Dendritic cell treated with granulocyte-macrophage colony-stimulating factor and Interleukin-4, amounts not matched to agents 40 ng/mL and 50 ng/mL, for 4 days (primary cell): ENCODE measurements around the gene RASAL2.
A peak's percentile ranks its signal among the peaks of the same experiment; 100 is the strongest.
"Not testable (repeated sequence)": the region's sequence is repeated elsewhere in the genome, so short reads cannot be mapped to it uniquely, and the experiment has no call there.

ENCODE experiments used
- H3K27ac Mint-ChIP-seq: one replicate; pipeline ENCODE4 v1.8.0; 2022; ENCODE audit warnings: mild to moderate bottlenecking, mixed read lengths
- H3K27me3 Mint-ChIP-seq: one replicate; pipeline ENCODE4 v1.8.0; 2022; ENCODE audit warnings: mild to moderate bottlenecking, mixed read lengths
- H3K36me3 Mint-ChIP-seq: one replicate; pipeline ENCODE4 v1.8.0; 2022; ENCODE audit warnings: low read depth, mixed read lengths
- H3K4me1 Mint-ChIP-seq: one replicate; pipeline ENCODE4 v1.8.0; 2022; ENCODE audit warnings: low read depth, mixed read lengths
- H3K4me3 Mint-ChIP-seq: one replicate; pipeline ENCODE4 v1.8.0; 2022; ENCODE audit warnings: mild to moderate bottlenecking, moderate library complexity, mixed read lengths
- H3K9me3 Mint-ChIP-seq: one replicate; pipeline ENCODE4 v1.8.0; 2022; ENCODE audit warnings: mixed read lengths
- intact Hi-C: fragments of 100-400 bp; cut with micrococcal nuclease; formaldehyde crosslinking; loops from one replicate; pipeline ENCODE4 v1.15.0; 2022

The RASAL2 gene

DNA sequence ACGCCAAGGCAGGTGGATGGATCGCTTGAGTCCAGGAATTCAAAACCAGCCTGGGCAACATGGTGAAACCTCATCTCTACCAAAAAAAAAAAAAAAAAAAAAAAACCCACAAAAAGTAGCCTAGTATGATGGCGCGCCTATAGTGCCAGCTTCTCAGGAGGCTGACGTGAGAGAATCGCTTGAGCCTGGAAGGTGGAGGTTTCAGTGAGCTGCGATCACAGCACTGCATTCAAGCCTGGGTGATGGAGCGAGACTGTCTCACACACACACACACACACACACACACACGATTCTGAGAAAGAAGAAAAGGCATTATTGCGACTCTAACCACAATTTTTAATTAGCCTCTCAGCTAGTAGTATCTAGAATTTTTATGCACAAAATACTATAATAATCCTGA is 86.5 kb downstream of the RASAL2 start:
- Mint-ChIP-seq H3K27ac (no peak overlapping the region), H3K9me3 (no peaks in the 10 kb centered on the region), H3K27me3 (no peaks in the 10 kb centered on the region), H3K4me3 (no peak overlapping the region), H3K4me1 (peaks cover 21% of the 10 kb centered on the region), H3K36me3 (no peaks in the 10 kb centered on the region)
- intact Hi-C loops: no loop called here

DNA sequence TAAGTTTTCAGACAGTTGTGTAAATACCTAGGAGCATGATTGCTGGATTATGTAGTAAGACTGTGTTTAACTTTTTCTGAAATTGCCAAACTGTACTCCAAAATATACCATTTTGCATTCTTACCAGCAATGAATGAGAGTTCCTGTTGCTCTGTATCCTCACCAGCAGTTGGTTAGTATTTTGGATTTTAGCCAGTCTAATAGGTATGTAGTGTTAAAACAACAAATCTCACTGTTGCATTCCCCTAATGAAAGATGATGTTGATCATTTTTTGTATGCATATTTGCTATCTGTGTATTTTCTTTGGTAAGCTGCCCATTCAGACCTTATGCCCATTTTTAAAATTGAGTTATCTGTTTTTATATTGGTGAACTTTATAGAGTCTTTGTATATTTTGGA is 89.9 kb downstream of the RASAL2 start:
- peaks cover 5% of the 10 kb centered on the region for H3K9me3 Mint-ChIP-seq
- no peaks in the 10 kb centered on the region for H3K36me3 Mint-ChIP-seq
- H3K4me1 Mint-ChIP-seq: peaks cover 48% of the 10 kb centered on the region
- intact Hi-C loops: no loop called here
- H3K27ac Mint-ChIP-seq: no peak overlapping the region
- H3K4me3 Mint-ChIP-seq: no peak overlapping the region
- no peaks in the 10 kb centered on the region for H3K27me3 Mint-ChIP-seq

DNA sequence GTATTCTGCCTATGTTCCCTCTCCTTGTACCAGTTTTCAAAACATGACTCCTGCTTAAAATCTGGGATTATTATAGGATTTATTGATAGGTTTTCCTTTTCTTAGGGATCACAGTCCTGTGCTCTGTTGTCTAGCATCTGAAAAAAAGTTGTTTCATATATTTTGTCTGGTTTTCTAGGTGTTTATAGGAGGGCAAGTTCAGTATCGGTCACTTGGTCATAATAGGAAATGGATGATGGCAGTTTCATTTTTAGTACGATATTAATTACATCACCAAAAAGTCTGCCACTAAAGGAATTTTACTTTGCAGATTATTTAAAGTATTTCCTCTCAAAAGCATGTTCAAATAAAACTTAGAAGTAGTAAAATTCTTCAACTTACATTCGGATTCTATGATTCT is 94.4 kb downstream of the RASAL2 start:
- Mint-ChIP-seq H3K27ac (peak overlapping the region; percentile 85), H3K9me3 (peaks cover 5% of the 10 kb centered on the region), H3K36me3 (no peaks in the 10 kb centered on the region), H3K27me3 (no peaks in the 10 kb centered on the region), H3K4me1 (peaks cover 47% of the 10 kb centered on the region), H3K4me3 (peak overlapping the region; percentile 63)
- intact Hi-C loops: no loop called here

DNA sequence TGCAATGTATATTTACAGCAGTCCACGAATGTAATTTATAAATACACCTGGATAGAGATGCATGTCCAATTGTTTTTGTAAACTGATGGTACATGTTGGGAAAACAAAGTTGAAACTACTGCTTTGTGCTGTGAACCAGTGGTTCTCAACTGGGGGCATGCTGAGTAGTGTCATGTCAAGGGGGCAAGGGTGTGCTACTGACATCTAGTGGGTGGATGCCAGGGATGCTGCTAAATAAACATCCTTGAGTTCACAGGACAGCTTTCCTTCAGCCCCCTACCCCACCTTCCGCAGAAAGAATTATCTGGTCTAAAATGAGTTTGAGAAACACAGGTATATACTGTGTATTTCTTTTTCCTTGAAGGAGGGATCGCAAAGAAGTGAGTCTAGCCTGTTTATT is 95.9 kb downstream of the RASAL2 start:
- H3K27ac Mint-ChIP-seq: no peak overlapping the region
- H3K9me3 Mint-ChIP-seq: peaks cover 5% of the 10 kb centered on the region
- H3K4me1 Mint-ChIP-seq: peaks cover 54% of the 10 kb centered on the region
- no peaks in the 10 kb centered on the region for H3K27me3 Mint-ChIP-seq
- no peaks in the 10 kb centered on the region for H3K36me3 Mint-ChIP-seq
- intact Hi-C loops: loop anchor here (1.0 to 5.0 kb wide), 2 partner anchors 98 to 134 kb away; partner anchors contain the start of gene RASAL2
- no peak overlapping the region for H3K4me3 Mint-ChIP-seq

DNA sequence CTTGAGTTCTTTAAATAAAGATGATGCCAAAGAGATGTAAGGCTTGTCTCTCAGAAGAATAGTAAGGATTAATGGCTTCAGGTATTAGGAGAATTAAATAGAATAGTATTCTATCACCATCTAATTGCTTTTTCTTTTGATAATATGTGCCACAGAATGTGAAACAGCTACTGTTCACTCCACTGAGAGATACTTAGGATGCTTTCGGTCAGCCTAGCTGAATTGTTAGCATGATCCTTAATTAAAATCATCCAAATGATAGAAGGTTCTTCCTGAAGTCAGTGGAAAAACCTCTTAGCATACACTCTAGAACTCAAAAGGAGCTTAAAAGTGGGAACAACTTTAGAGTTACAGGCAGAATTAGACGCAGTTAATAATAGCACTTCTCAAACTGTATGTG is 97.0 kb downstream of the RASAL2 start:
- peaks cover 5% of the 10 kb centered on the region for H3K9me3 Mint-ChIP-seq
- no peaks in the 10 kb centered on the region for H3K27me3 Mint-ChIP-seq
- H3K36me3 Mint-ChIP-seq: no peaks in the 10 kb centered on the region
- intact Hi-C loops: loop anchor here (5.0 kb wide), 1 partner anchor 99 kb away; the partner anchor contains the start of gene RASAL2
- H3K4me3 Mint-ChIP-seq: no peak overlapping the region
- H3K27ac Mint-ChIP-seq: no peak overlapping the region
- H3K4me1 Mint-ChIP-seq: peaks cover 45% of the 10 kb centered on the region

DNA sequence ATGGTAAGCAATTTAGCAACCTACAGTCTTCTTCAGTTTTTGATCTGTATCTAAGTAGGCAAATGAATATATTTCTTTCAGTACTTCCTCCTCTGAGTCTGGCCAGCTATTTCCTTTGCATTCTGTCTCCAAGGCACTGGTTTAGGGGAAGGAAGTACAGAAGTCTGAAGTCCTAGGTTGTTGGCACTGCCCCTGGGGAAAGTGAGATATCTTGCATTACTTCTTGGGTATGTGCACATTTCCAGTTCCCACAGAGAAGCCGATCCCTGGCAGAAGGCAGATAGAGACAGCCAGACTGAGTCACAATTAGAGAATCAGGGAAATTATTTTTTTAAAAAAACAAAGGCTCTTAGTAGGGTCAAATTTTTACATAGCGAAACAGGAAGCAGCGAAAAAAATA is 98.8 kb downstream of the RASAL2 start:
- intact Hi-C loops: loop anchor here (5.0 kb wide), 1 partner anchor 100 kb away; the partner anchor contains the start of gene RASAL2
- H3K4me3 Mint-ChIP-seq: peak overlapping the region; percentile 64
- no peaks in the 10 kb centered on the region for H3K27me3 Mint-ChIP-seq
- no peaks in the 10 kb centered on the region for H3K9me3 Mint-ChIP-seq
- peak overlapping the region; percentile 81 for H3K27ac Mint-ChIP-seq
- H3K4me1 Mint-ChIP-seq: peaks cover 27% of the 10 kb centered on the region
- no peaks in the 10 kb centered on the region for H3K36me3 Mint-ChIP-seq

DNA sequence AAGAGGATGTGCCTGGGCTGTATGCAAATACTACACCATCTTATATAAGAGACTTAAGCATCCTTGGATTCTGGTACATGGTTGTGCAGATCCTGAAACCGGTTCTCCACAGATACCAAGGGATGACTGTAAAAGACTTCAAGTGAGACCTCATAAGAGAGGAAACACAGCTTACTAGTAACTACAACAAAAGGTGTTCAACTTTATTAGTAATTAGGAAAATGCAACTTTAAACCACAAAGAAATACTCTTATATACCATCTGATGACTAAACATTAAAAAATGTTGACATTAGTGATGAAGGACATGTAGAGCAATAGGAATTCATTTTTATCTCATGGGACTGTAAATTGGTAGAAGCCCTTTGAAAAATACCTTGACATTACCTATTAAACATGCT is 102.7 kb downstream of the RASAL2 start:
- Mint-ChIP-seq H3K27ac (no peak overlapping the region), H3K4me3 (no peak overlapping the region), H3K9me3 (peaks cover 31% of the 10 kb centered on the region), H3K36me3 (peaks cover 22% of the 10 kb centered on the region), H3K27me3 (no peaks in the 10 kb centered on the region), H3K4me1 (peaks cover 33% of the 10 kb centered on the region)
- intact Hi-C loops: no loop called here

DNA sequence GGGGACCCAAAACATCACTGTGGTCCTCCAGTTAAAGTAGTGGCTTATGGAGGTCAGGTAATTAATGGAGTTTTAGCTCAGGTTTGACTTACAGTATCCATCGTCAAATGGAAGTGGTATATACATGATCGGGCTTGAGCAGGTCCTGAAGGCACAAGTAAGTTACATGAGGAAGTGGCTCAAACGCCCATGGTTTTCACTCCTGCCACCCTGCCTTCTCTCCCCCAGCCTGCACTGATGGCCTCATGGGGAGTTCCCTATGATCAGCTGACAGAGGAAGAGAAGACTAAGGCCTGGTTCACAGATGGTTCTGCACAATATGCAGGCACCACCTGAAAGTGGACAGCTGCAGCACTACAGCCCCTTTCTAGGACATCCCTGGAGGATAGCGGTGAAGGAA is 108.2 kb downstream of the RASAL2 start:
- intact Hi-C loops: not testable (repeated sequence)

DNA sequence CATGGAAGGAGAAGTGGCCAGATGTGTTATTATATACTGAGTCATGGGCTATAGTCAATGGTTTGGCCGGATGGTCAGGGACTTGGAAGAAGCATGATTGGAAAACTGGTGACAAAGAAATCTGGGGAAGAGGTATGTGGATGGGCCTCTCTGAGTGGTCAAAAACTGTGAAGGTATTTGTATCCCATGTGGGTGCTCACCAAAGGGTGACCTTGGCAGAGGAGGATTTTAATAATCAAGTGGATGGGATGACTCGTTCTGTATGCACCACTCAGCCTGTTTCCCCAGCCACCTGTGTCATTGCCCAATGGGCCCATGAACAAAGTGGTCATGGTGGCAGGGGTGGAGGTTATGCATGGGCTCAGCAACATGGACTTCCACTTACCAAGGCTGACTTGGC is 108.6 kb downstream of the RASAL2 start:
- Mint-ChIP-seq H3K27ac (peak overlapping the region; percentile 65), H3K9me3 (peaks cover 41% of the 10 kb centered on the region), H3K36me3 (peaks cover 30% of the 10 kb centered on the region), H3K4me1 (peaks cover 33% of the 10 kb centered on the region)
- H3K27me3 Mint-ChIP-seq, intact Hi-C loops, H3K4me3 Mint-ChIP-seq: not testable (repeated sequence)

More for the DNA sequence above, 108.2 kb downstream of the RASAL2 start:
- H3K4me3 Mint-ChIP-seq, H3K27me3 Mint-ChIP-seq: not testable (repeated sequence)
- Mint-ChIP-seq H3K36me3 (peaks cover 30% of the 10 kb centered on the region), H3K4me1 (peaks cover 33% of the 10 kb centered on the region), H3K9me3 (peaks cover 41% of the 10 kb centered on the region), H3K27ac (peak overlapping the region; percentile 65)

DNA sequence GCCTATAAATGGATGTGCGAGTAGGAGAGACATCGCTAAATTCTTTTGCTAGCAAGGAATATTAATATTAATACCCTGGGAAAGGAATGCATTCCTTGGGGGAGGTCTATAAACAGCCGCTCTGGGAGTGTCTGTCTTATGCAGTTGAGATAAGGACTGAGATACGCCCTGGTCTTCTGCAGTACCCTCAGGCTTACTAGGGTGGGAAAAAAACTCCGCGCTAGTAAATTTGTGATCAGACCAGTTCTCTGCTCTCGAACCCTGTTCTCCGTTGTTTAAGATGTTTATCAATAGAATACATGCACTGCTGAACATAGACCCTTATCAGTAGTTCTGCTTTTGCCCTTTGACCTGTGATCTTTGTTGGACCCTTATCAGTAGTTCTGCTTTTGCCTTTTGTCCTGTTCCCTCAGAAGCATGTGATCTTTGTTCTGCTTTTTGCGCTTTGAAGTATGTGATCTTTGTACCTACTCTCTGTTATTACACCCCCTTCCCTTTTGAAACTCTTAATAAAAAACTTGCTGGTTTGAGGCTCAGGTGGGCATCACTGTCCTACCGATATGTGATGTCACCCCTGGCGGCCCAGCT is 114.5 kb downstream of the RASAL2 start:
- H3K27ac Mint-ChIP-seq, H3K4me3 Mint-ChIP-seq, H3K27me3 Mint-ChIP-seq, intact Hi-C loops: not testable (repeated sequence)
- peaks cover 12% of the 10 kb centered on the region for H3K4me1 Mint-ChIP-seq
- peaks cover 48% of the 10 kb centered on the region for H3K36me3 Mint-ChIP-seq
- peaks cover 43% of the 10 kb centered on the region for H3K9me3 Mint-ChIP-seq

DNA sequence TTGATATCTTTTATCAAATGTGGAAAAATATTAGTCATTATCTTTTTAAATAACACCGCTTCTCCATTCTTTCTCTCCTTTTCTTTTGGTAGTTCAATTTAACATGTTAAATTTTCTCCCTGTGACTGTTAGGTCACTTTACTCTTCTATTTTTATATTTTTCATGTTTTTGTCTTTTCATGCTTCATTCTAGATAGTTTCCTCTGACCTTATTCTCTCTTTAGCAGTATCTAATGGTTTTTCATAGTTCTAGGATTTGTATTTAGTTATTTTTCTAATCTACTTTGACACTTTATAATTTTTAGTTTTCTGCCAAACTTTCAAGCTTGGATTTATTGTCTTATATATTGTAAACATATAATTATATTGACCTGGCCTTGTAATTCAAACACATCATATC is 116.0 kb downstream of the RASAL2 start:
- H3K36me3 Mint-ChIP-seq: peaks cover 55% of the 10 kb centered on the region
- peaks cover 12% of the 10 kb centered on the region for H3K4me1 Mint-ChIP-seq
- H3K4me3 Mint-ChIP-seq: no peak overlapping the region
- H3K9me3 Mint-ChIP-seq: peaks cover 43% of the 10 kb centered on the region
- H3K27ac Mint-ChIP-seq: no peak overlapping the region
- intact Hi-C loops: no loop called here
- H3K27me3 Mint-ChIP-seq: no peaks in the 10 kb centered on the region

DNA sequence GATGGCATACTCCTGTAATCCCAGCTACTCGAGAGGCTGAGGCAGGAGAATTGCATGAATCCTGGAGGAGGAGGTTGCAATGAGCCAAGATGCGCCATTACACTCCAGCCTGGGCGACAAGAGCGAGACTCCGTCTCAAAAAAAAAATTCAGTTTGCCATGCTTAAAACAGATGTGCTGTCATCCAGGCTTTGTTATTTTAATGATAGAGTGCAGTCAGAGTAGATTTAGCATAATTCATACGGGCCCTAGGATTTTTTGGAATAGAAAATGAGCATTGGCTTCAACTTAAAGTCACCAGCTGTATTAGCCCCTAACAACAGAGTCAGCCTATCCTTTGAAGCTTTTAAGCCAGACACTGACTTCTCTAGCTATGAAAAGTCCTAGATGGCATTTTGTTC is 124.6 kb downstream of the RASAL2 start:
- no peaks in the 10 kb centered on the region for H3K27me3 Mint-ChIP-seq
- no peak overlapping the region for H3K4me3 Mint-ChIP-seq
- intact Hi-C loops: no loop called here
- no peaks in the 10 kb centered on the region for H3K9me3 Mint-ChIP-seq
- no peak overlapping the region for H3K27ac Mint-ChIP-seq
- peaks cover 17% of the 10 kb centered on the region for H3K36me3 Mint-ChIP-seq
- H3K4me1 Mint-ChIP-seq: peaks cover 17% of the 10 kb centered on the region

DNA sequence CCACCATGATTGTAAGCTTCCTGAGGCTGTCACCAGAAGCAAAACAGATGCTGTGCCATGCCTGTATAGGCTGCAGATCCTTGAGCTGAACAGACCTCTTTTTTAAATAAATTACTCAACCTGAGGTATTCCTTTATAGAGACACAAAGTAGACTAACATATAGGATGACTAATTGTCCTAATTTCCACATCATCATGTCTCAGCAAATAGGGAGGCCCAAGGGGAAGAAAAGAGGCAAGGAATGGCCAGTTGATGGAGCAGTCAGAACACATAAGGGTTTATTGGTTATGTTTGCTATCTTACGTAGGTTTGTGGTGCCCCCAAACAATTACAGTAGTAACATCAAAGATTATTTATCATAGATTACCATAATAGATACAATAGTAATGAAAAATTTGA is 126.2 kb downstream of the RASAL2 start:
- Mint-ChIP-seq H3K27me3 (no peaks in the 10 kb centered on the region), H3K27ac (no peak overlapping the region), H3K9me3 (no peaks in the 10 kb centered on the region), H3K4me3 (no peak overlapping the region), H3K36me3 (peaks cover 11% of the 10 kb centered on the region), H3K4me1 (peaks cover 20% of the 10 kb centered on the region)
- intact Hi-C loops: no loop called here

DNA sequence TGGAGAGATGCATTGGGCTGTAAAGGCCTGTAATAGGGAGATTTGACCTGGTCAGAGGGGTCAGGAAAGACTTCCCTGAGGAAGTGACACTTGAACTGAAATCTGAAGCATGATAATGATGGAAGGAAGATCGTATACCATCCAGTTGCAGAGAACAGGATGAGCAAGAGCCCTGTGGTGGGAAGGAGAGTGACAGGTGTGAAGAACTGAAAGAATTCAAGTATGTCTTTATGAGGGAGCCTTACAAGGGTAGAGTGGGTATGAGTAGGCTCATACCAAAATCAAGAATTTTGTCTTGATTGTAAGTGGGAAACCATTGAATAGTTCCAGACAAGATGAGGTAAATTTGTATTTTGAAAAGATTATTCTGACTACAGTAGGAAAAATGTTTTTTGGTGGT is 129.4 kb downstream of the RASAL2 start:
- intact Hi-C loops: no loop called here
- Mint-ChIP-seq H3K4me3 (no peak overlapping the region), H3K27ac (no peak overlapping the region), H3K27me3 (no peaks in the 10 kb centered on the region), H3K4me1 (peaks cover 37% of the 10 kb centered on the region), H3K36me3 (peaks cover under 1% of the 10 kb centered on the region), H3K9me3 (no peaks in the 10 kb centered on the region)

DNA sequence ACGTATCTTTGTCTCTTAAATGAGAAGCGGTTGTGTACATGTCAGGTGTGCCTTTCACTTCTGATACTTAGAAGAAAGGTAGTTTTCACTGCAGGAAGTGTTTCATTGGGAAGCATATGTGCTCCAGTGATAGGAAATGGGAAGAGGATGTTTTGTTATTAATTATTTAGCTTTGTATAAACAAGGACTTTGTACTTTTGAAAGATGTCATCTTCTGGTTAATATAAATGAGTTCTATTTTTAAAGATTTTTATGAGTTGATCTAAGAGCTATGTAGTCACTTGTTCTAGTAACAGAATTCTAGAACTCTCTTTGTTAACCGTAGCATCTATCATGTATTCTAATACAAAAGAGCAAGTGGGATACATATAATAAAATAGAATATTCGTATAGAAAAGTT is 130.5 kb downstream of the RASAL2 start:
- H3K27ac Mint-ChIP-seq: no peak overlapping the region
- H3K9me3 Mint-ChIP-seq: no peaks in the 10 kb centered on the region
- intact Hi-C loops: no loop called here
- no peak overlapping the region for H3K4me3 Mint-ChIP-seq
- peaks cover 36% of the 10 kb centered on the region for H3K4me1 Mint-ChIP-seq
- no peaks in the 10 kb centered on the region for H3K36me3 Mint-ChIP-seq
- H3K27me3 Mint-ChIP-seq: no peaks in the 10 kb centered on the region
